CD8-positive, alpha-beta memory T cell (primary cell): ENCODE measurements around the gene HNRNPM. TPM values are rescaled to one million over a fixed set of nuclear protein-coding genes. Genes with fewer than 3 reads are reported as not detected.

Source experiments
- CTCF ChIA-PET: fragments of 350-600 bp; sonication (Branson Sonifier 250); formaldehyde crosslinking; loops from one replicate; lab custom pipeline; 2021; ENCODE audit warnings: antibody characterized with exemption; lab: Charles Lee
- POLR2A ChIA-PET: fragments of 350-600 bp; sonication (Branson Sonifier 250); formaldehyde crosslinking; loops from one replicate; lab custom pipeline; 2021; ENCODE audit warnings: antibody characterized with exemption; lab: Charles Lee
- DNase-seq, 5 donors: peaks; one replicate each; pipeline versions ENCODE4 v3.0.0 to v3.0.0-alpha.2; 2020 to 2022; ENCODE audit warnings: mixed read lengths in 1 of 5
- H3K27ac ChIP-seq: one replicate; pipeline ENCODE4 v1.7.0; 2013; ENCODE audit warnings: low read depth, mild to moderate bottlenecking, low read length, moderate library complexity
- H3K27me3 ChIP-seq: 2 replicates; pipeline ENCODE4 v1.7.0; 2013; ENCODE audit warnings: low read length, mild to moderate bottlenecking; ENCODE audit not compliant: insufficient read depth, poor library complexity, severe bottlenecking
- H3K36me3 ChIP-seq: 2 replicates; pipeline ENCODE4 v1.7.0; 2013; ENCODE audit warnings: mild to moderate bottlenecking, low read length, moderate library complexity; ENCODE audit not compliant: insufficient read depth
- H3K4me1 ChIP-seq: 2 replicates; pipeline ENCODE4 v1.7.0; 2013; ENCODE audit warnings: mild to moderate bottlenecking, low read length, moderate library complexity; ENCODE audit not compliant: insufficient read depth
- H3K4me3 ChIP-seq: 2 replicates; pipeline ENCODE4 v1.7.0; 2013; ENCODE audit warnings: mild to moderate bottlenecking, low read length
- H3K9me3 ChIP-seq: 2 replicates; pipeline ENCODE4 v1.7.0; 2013; ENCODE audit warnings: mild to moderate bottlenecking, low read length
- H3K27ac Mint-ChIP-seq, 8 donors: one replicate each; pipeline ENCODE4 v1.8.0; 2020 to 2021; ENCODE audit warnings: mixed read lengths in 8 of 8, mild to moderate bottlenecking in 6 of 8, inconsistent platforms in 3 of 8, moderate library complexity in 3 of 8
- H3K27me3 Mint-ChIP-seq, 2 donors: one replicate each; pipeline ENCODE4 v1.8.0; 2020 to 2021; ENCODE audit warnings: mixed read lengths in 2 of 2, mild to moderate bottlenecking in 1 of 2, moderate library complexity in 1 of 2
- H3K36me3 Mint-ChIP-seq, 3 donors: one replicate each; pipeline ENCODE4 v1.8.0; 2020 to 2021; ENCODE audit warnings: mixed read lengths in 3 of 3, inconsistent platforms in 1 of 3, mild to moderate bottlenecking in 1 of 3
- H3K4me1 Mint-ChIP-seq, 3 donors: one replicate each; pipeline ENCODE4 v1.8.0; 2020 to 2021; ENCODE audit warnings: mixed read lengths in 3 of 3, inconsistent platforms in 1 of 3, mild to moderate bottlenecking in 1 of 3
- H3K4me3 Mint-ChIP-seq, 7 donors: one replicate each; pipeline ENCODE4 v1.8.0; 2020 to 2021; ENCODE audit warnings: mixed read lengths in 7 of 7, mild to moderate bottlenecking in 6 of 7, moderate library complexity in 4 of 7, inconsistent platforms in 2 of 7
- H3K9me3 Mint-ChIP-seq, 5 donors: one replicate each; pipeline ENCODE4 v1.8.0; 2020 to 2022; ENCODE audit warnings: mixed read lengths in 5 of 5, mild to moderate bottlenecking in 3 of 5, moderate library complexity in 2 of 5, inconsistent platforms in 1 of 5
- polyA plus RNA-seq: library from polyadenylated mRNA; unstranded; fragments of 300-500 nt; fragmentation: Illumina TruSeq; gene quantifications from one replicate; pipeline ENCODE4 v1.2.3, GENCODE V29; 2021
- total RNA-seq, 2 experiments: library from RNA; stranded (reverse); gene quantifications; one replicate each; pipeline ENCODE4 v1.2.3, GENCODE V29; 2021

The HNRNPM gene
- total and polyA plus RNA-seq, 3 experiments from 2014 or later, result 311 to 338 (median 336) TPM

DNA sequence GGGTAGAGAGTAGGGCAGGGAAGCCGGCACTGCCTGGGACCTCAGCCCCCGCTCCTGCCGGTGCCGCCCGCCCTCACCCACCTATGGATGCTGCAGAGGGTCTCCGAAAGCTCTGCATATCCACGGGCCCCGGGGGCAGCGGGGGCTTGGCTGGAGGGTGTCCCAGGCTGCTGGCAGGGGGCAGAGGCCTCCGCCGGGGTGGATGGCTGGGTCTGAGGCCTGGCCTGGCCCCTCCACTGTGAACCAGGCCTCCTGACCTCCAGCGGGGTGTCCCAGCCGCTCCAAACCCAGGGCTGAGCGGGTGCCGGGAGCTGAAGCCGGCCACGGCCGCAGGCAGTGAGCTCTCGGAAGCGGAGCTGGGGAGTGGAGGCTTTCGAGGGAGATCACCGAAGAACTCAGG is 53.5 kb downstream of the HNRNPM start:
- ChIA-PET POLR2A (no interaction called here), CTCF (interaction anchor here (0.7 to 4.7 kb wide), 3 partner anchors 7 to 144 kb away, joined by 3 to 16 read pairs (median 4); no protein-coding TSS in a partner anchor)
- H3K36me3 Mint-ChIP-seq, result no peaks in the 10 kb centered on the region
- Histone ChIP-seq H3K36me3 (no peaks in the 10 kb centered on the region), H3K27ac (no peak overlapping the region), H3K4me3 (no peak overlapping the region), H3K27me3 (no peaks in the 10 kb centered on the region), H3K4me1 (peaks cover 8% of the 10 kb centered on the region), H3K9me3 (no peaks in the 10 kb centered on the region)
- H3K4me1 Mint-ChIP-seq, result peaks cover 4 to 25% (median 8%) of the 10 kb centered on the region in 3 donors
- no peak overlapping the region for H3K27ac Mint-ChIP-seq
- H3K4me3 Mint-ChIP-seq, result no peak overlapping the region
- peaks cover 0 to 1% of the 10 kb centered on the region in 2 donors for H3K27me3 Mint-ChIP-seq
- no peak for DNase-seq
- no peaks in the 10 kb centered on the region for H3K9me3 Mint-ChIP-seq

DNA sequence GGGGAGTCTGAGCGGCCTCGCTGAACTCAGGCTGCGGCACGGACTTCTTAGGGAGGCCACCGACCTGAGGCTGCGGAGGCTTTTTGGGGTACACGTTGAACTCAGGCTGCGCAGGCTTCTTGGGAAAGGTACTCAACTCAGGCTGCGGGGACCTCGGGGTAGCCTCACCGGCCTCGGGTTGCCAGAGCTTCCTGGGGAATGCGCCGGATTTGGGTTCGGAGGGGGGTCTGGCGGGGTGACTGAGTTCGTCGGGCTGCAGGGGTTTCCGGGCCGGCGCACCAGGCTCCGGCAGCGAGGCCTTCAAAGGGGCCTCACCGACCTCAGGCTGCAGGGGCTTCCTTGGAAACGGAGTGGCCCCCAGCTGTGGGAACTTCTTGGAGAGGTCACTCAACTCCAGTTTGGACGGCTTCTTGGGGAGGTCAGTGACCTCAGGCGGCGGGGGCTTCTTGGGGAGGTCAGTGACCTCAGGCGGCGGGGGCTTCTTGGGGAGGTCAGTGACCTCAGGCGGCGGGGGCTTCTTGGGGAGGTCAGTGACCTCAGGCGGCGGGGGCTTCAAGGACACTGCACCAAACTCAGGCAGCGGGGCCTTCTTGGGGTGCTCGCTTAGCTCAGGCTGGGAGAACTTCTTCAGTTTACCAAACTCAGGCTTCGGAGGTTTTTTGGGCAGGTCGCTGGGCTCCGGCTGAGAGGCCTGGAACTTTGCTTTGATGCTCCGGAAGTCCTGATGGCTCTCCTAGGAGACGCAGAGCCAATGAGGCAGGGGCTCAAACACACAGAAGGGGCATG is 54.5 kb downstream of the HNRNPM start:
- no peak overlapping the region for H3K27ac ChIP-seq
- DNase-seq, result no peak
- H3K4me1 Mint-ChIP-seq, result peaks cover 0 to 19% (median 8%) of the 10 kb centered on the region in 3 donors
- H3K4me3 ChIP-seq, result no peak overlapping the region
- no peak overlapping the region for H3K4me3 Mint-ChIP-seq
- no peaks in the 10 kb centered on the region for H3K27me3 ChIP-seq
- POLR2A ChIA-PET, result interaction anchor here (0.5 kb wide), 1 partner anchor 81 kb away, joined by 5 read pairs; no protein-coding TSS in a partner anchor
- CTCF ChIA-PET, result interaction anchor here (0.8 kb wide), 1 partner anchor 82 kb away, joined by 3 read pairs; no protein-coding TSS in a partner anchor
- no peaks in the 10 kb centered on the region for H3K36me3 Mint-ChIP-seq
- H3K27me3 Mint-ChIP-seq, result peaks cover 0 to 1% of the 10 kb centered on the region in 2 donors
- H3K9me3 Mint-ChIP-seq, result no peaks in the 10 kb centered on the region
- no peaks in the 10 kb centered on the region for H3K36me3 ChIP-seq
- no peaks in the 10 kb centered on the region for H3K9me3 ChIP-seq
- peaks cover 3% of the 10 kb centered on the region for H3K4me1 ChIP-seq
- H3K27ac Mint-ChIP-seq, result no peak overlapping the region

DNA sequence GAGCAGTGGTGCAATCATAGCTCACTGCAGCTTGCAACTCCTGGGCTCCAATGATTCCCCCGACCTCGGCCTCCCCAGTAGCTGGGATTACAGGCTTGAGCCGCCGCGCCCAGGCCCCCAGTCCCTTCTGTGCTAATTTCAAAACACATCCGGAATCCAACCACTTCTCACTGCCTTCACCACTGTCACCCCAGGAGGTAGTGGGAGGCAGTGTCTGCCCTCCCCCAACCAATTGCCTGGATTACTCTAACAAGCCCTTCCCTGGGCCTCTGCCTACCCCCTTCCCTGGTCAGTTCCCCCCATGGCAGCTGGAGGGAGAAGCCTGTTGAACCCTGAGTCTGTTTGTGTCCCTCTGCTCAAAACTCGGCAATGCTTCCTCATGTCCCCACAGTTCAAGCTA is 55.4 kb downstream of the HNRNPM start:
- no peak overlapping the region for H3K4me3 ChIP-seq
- peak overlapping the region in 5 of 8 donors; percentile 51 to 75 (median 59) for H3K27ac Mint-ChIP-seq
- no peaks in the 10 kb centered on the region for H3K9me3 ChIP-seq
- H3K4me3 Mint-ChIP-seq, result no peak overlapping the region
- no peak for DNase-seq
- CTCF ChIA-PET, result interaction anchor here (0.6 to 1.0 kb wide), 5 partner anchors 9 to 81 kb away, joined by 3 read pairs; no protein-coding TSS in a partner anchor
- H3K27ac ChIP-seq, result no peak overlapping the region
- H3K36me3 ChIP-seq, result no peaks in the 10 kb centered on the region
- peaks cover 3 to 18% (median 9%) of the 10 kb centered on the region in 3 donors for H3K4me1 Mint-ChIP-seq
- no peaks in the 10 kb centered on the region for H3K9me3 Mint-ChIP-seq
- H3K4me1 ChIP-seq, result peaks cover 4% of the 10 kb centered on the region
- H3K27me3 ChIP-seq, result no peaks in the 10 kb centered on the region
- no peaks in the 10 kb centered on the region for H3K36me3 Mint-ChIP-seq
- peaks cover 0 to 1% of the 10 kb centered on the region in 2 donors for H3K27me3 Mint-ChIP-seq
- POLR2A ChIA-PET, result no interaction called here

DNA sequence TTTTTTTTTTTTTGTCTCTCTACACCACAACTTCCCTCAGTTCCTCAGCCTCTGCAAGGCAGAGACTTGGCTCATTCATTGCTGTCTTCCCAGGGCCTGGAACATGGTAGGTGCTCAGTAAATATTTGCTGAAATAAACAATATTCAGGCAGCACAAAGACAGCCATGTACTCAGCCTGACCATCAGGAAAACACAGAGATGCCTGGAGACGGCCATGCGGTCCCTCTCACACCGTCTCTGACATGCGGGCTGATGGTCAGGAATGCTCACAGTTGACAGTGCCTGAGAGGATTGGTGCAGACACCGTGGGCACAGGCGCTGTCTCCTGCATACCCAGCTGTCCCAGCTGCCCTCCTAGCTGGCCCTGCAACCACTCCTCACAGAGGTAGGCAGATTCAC is 56.7 kb downstream of the HNRNPM start:
- H3K4me1 ChIP-seq, result peaks cover 11% of the 10 kb centered on the region
- no peaks in the 10 kb centered on the region for H3K9me3 ChIP-seq
- Mint-ChIP-seq H3K27me3 (peaks cover 0 to 1% of the 10 kb centered on the region in 2 donors), H3K9me3 (no peaks in the 10 kb centered on the region), H3K4me1 (peaks cover 13 to 22% (median 13%) of the 10 kb centered on the region in 3 donors), H3K4me3 (no peak overlapping the region), H3K36me3 (peaks cover 0 to 2% (median 0%) of the 10 kb centered on the region in 3 donors), H3K27ac (peak overlapping the region in 1 of 8 donors; percentile 11)
- H3K27ac ChIP-seq, result no peak overlapping the region
- DNase-seq, result no peak
- ChIA-PET POLR2A (no interaction called here), CTCF (no interaction called here)
- H3K4me3 ChIP-seq, result no peak overlapping the region
- no peaks in the 10 kb centered on the region for H3K36me3 ChIP-seq
- H3K27me3 ChIP-seq, result no peaks in the 10 kb centered on the region

DNA sequence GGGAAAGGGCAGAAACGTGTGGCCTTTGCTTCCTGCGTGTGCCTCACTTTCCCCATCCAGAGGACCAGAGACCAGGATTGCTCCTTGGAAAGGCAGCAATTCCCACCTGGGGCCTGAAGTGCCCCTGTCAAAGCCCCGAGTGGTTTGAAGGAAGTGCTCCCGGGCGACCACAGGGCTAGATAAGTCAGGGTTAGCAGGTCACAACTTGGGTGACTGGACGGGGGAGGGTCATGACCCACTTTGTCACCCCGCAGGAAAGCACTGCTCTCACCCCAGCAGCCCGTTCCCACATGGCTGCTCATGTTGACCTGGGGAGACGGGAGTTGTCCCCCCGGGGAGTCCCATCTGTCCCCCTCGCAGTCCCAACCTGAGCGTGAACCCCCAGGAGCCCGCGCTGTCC is 57.2 kb downstream of the HNRNPM start:
- peaks cover 0 to 2% (median 0%) of the 10 kb centered on the region in 3 donors for H3K36me3 Mint-ChIP-seq
- Histone ChIP-seq H3K4me3 (no peak overlapping the region), H3K27ac (no peak overlapping the region), H3K9me3 (no peaks in the 10 kb centered on the region), H3K4me1 (peaks cover 13% of the 10 kb centered on the region), H3K36me3 (no peaks in the 10 kb centered on the region), H3K27me3 (no peaks in the 10 kb centered on the region)
- peaks cover 0 to 1% of the 10 kb centered on the region in 2 donors for H3K27me3 Mint-ChIP-seq
- no peak for DNase-seq
- H3K9me3 Mint-ChIP-seq, result no peaks in the 10 kb centered on the region
- no peak overlapping the region for H3K4me3 Mint-ChIP-seq
- peaks cover 13 to 25% (median 14%) of the 10 kb centered on the region in 3 donors for H3K4me1 Mint-ChIP-seq
- no peak overlapping the region for H3K27ac Mint-ChIP-seq
- CTCF ChIA-PET, result no interaction called here
- POLR2A ChIA-PET, result no interaction called here

DNA sequence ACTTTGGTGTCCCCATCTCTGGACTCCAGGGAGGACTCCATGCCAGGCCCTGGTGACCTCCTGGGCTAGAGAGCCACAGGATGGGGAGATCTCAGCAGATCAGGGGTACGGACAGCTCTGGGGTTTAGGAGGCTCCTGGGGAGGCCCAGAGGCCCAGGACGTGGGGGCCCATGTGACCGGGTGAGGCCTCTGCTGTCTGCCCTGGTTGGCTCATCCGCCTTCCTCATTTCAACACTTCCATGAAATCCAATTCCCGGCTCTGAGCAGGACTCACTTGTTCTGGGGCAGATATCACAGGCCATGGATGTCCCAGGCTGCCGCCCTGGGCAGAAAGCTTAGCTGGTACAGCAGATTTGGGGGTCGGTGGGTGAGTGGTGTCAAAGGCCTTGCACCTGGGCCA is 58.7 kb downstream of the HNRNPM start:
- Mint-ChIP-seq H3K4me3 (peak overlapping the region in 2 of 7 donors; percentile 48 to 81), H3K36me3 (peaks cover 0 to 5% (median 0%) of the 10 kb centered on the region in 3 donors), H3K27ac (no peak overlapping the region), H3K4me1 (peaks cover 13 to 25% (median 14%) of the 10 kb centered on the region in 3 donors), H3K9me3 (no peaks in the 10 kb centered on the region), H3K27me3 (peaks cover 0 to 1% of the 10 kb centered on the region in 2 donors)
- ChIA-PET CTCF (interaction anchor here (1.3 to 2.8 kb wide), 2 partner anchors 11 to 16 kb away, joined by 3 to 18 read pairs; partner anchors contain the start of gene ZNF414), POLR2A (no interaction called here)
- Histone ChIP-seq H3K4me1 (peaks cover 13% of the 10 kb centered on the region), H3K4me3 (no peak overlapping the region), H3K9me3 (no peaks in the 10 kb centered on the region), H3K27me3 (no peaks in the 10 kb centered on the region), H3K27ac (no peak overlapping the region), H3K36me3 (no peaks in the 10 kb centered on the region)
- DNase-seq, result no peak

DNA sequence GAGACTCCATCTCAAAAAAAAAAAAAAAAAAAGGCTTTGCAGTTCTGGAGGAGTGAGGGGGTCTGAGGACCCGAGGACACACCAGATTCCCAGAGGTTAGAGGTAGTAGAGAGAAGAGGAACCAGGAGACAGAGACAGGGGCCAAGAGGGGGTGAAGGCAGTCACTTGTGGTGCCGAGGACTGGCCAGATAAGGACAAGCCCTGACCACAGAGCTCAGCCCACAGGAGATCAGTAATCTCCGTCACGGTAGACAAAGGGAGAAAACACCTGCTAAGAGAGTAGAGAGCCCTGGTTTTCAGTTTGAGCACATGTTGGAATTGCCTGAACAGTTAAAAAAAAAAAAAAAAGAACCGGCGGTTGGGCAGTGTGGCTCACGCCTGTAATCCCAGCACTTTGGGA is 59.4 kb downstream of the HNRNPM start:
- ChIA-PET CTCF (interaction anchor here (2.8 to 4.4 kb wide), 3 partner anchors 10 to 73 kb away, joined by 9 to 40 read pairs (median 18); partner anchors contain the start of genes MYO1F and ZNF414), POLR2A (no interaction called here)
- peaks cover 13% of the 10 kb centered on the region for H3K4me1 ChIP-seq
- no peaks in the 10 kb centered on the region for H3K36me3 ChIP-seq
- Mint-ChIP-seq H3K4me1 (peaks cover 13 to 25% (median 14%) of the 10 kb centered on the region in 3 donors), H3K27me3 (peaks cover 0 to 1% of the 10 kb centered on the region in 2 donors), H3K4me3 (peak overlapping the region; percentile 27 to 81 (median 56)), H3K9me3 (no peaks in the 10 kb centered on the region), H3K27ac (peak overlapping the region in 2 of 8 donors; percentile 30 to 33), H3K36me3 (peaks cover 0 to 5% (median 0%) of the 10 kb centered on the region in 3 donors)
- no peaks in the 10 kb centered on the region for H3K27me3 ChIP-seq
- no peaks in the 10 kb centered on the region for H3K9me3 ChIP-seq
- no peak overlapping the region for H3K27ac ChIP-seq
- no peak for DNase-seq
- H3K4me3 ChIP-seq, result no peak overlapping the region
